Fibroblast of mammary gland (primary cell): ENCODE measurements around the gene TACC2.

ENCODE experiments used
- DNase-seq: peaks from one replicate; pipeline ENCODE4 v3.0.0-alpha.2; 2010; ENCODE audit warnings: low read depth
- H3K4me3 ChIP-seq: 2 replicates; pipeline ENCODE4 v1.5.1; 2011; ENCODE audit warnings: low read depth, mild to moderate bottlenecking, low read length, moderate library complexity; ENCODE audit not compliant: control insufficient read depth
- TF ChIP-seq, protein P1 (sequence below): conservative IDR thresholded peaks from 2 replicates; pipeline ENCODE4 v1.5.1; 2011; ENCODE audit warnings: low read depth, low read length, inconsistent platforms; ENCODE audit not compliant: control insufficient read depth, insufficient read depth

The TACC2 gene

GRCh38 chr10:122285506-122286444, 296.8 kb downstream of the TACC2 start:
- H3K4me3 ChIP-seq: no peak overlapping the region
- TF ChIP-seq, protein P1, sequence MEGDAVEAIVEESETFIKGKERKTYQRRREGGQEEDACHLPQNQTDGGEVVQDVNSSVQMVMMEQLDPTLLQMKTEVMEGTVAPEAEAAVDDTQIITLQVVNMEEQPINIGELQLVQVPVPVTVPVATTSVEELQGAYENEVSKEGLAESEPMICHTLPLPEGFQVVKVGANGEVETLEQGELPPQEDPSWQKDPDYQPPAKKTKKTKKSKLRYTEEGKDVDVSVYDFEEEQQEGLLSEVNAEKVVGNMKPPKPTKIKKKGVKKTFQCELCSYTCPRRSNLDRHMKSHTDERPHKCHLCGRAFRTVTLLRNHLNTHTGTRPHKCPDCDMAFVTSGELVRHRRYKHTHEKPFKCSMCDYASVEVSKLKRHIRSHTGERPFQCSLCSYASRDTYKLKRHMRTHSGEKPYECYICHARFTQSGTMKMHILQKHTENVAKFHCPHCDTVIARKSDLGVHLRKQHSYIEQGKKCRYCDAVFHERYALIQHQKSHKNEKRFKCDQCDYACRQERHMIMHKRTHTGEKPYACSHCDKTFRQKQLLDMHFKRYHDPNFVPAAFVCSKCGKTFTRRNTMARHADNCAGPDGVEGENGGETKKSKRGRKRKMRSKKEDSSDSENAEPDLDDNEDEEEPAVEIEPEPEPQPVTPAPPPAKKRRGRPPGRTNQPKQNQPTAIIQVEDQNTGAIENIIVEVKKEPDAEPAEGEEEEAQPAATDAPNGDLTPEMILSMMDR: no peak
- no peak for DNase-seq

- peak; percentile 58 for DNase-seq
- TF ChIP-seq, protein P1: no peak
- H3K4me3 ChIP-seq: no peak overlapping the region
These were observed 297.9 kb downstream of the TACC2 start for GRCh38 chr10:122286867-122287266.

GRCh38 chr10:122287570-122287969, 298.6 kb downstream of the TACC2 start:
- no peak for DNase-seq
- TF ChIP-seq, protein P1: no peak
- no peak overlapping the region for H3K4me3 ChIP-seq

DNA sequence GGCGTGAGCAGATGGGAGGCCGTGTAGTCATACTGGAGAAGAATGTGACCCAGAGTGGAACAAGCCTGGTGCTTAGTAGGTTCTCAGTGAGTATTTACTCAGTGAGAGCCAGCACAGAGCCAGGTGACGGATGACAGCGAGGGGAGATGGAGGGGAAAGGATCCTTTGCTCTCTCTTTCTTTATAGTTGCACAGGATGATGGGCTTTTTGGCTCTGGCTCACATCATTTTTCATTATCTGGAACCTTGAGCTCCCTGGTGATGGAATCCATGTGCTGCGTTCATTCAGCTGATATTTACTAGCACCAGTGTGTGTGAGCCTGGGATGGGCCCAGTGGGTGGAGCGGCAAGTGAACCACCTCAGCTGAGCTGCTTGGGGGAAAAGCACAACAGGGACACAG, 299.3 kb downstream of the TACC2 start:
- TF ChIP-seq, protein P1: no peak
- no peak overlapping the region for H3K4me3 ChIP-seq
- no peak for DNase-seq

- TF ChIP-seq, protein P1: no peak
- DNase-seq: no peak
- H3K4me3 ChIP-seq: no peak overlapping the region
These were observed 300.0 kb downstream of the TACC2 start for GRCh38 chr10:122288917-122289316.

- TF ChIP-seq, protein P1: no peak
- DNase-seq: peak; percentile 31
These were observed 301.4 kb downstream of the TACC2 start for GRCh38 chr10:122290334-122290733.

More at GRCh38 chr10:122290334-122290733, 301.4 kb downstream of the TACC2 start:
- no peak overlapping the region for H3K4me3 ChIP-seq
